ENCODE measurements around the gene NHERF2. TPM values are rescaled to one million over a fixed set of nuclear protein-coding genes. Genes with fewer than 3 reads are reported as not detected.

The NHERF2 gene
- total RNA-seq, 1 donor from 2014 or later, result 23.4 TPM

- Mint-ChIP-seq H3K36me3 (peaks cover 4% of the 10 kb centered on the region), H3K4me3 (no peak overlapping the region), H3K9me3 (no peaks in the 10 kb centered on the region), H3K27me3 (peaks cover 32% of the 10 kb centered on the region), H3K4me1 (ENCODE audit: unreplicated experiment) (no peaks in the 10 kb centered on the region), H3K27ac (no peak overlapping the region)
- no peak for DNase-seq (ENCODE audit: extremely low spot score, unreplicated experiment)
- TF ChIP-seq CTCF (conservative IDR thresholded peaks at IDR 0.05), result no peak
Observed at GRCh38 chr16:1991948-1992703, 34.6 kb upstream of the NHERF2 start.

- no peak overlapping the region for H3K27ac Mint-ChIP-seq
- H3K4me1 Mint-ChIP-seq (ENCODE audit: unreplicated experiment), result no peaks in the 10 kb centered on the region
- H3K4me3 Mint-ChIP-seq, result no peak overlapping the region
- no peaks in the 10 kb centered on the region for H3K9me3 Mint-ChIP-seq
- H3K36me3 Mint-ChIP-seq, result peaks cover 7% of the 10 kb centered on the region
- TF ChIP-seq CTCF (conservative IDR thresholded peaks at IDR 0.05), result no peak
- H3K27me3 Mint-ChIP-seq, result peaks cover 32% of the 10 kb centered on the region
- no peak for DNase-seq (ENCODE audit: extremely low spot score, unreplicated experiment)
Observed at GRCh38 chr16:1992704-1993317, 33.9 kb upstream of the NHERF2 start.

GRCh38 chr16:1993731-1994131 lies 33.0 kb upstream of the NHERF2 start:
- TF ChIP-seq CTCF (conservative IDR thresholded peaks at IDR 0.05), result no peak
- Mint-ChIP-seq H3K27ac (peak overlapping the region; percentile 81), H3K9me3 (no peaks in the 10 kb centered on the region), H3K4me3 (peak overlapping the region; percentile 58), H3K36me3 (peaks cover 5% of the 10 kb centered on the region), H3K4me1 (ENCODE audit: unreplicated experiment) (no peaks in the 10 kb centered on the region), H3K27me3 (peaks cover 25% of the 10 kb centered on the region)
- DNase-seq (ENCODE audit: extremely low spot score, unreplicated experiment), result no peak

- Mint-ChIP-seq H3K27ac (no peak overlapping the region), H3K36me3 (peaks cover 3% of the 10 kb centered on the region), H3K4me3 (no peak overlapping the region), H3K27me3 (peaks cover 7% of the 10 kb centered on the region), H3K9me3 (no peaks in the 10 kb centered on the region), H3K4me1 (ENCODE audit: unreplicated experiment) (no peaks in the 10 kb centered on the region)
- TF ChIP-seq CTCF (conservative IDR thresholded peaks at IDR 0.05), result no peak
- no peak for DNase-seq (ENCODE audit: extremely low spot score, unreplicated experiment)
Observed at GRCh38 chr16:1997494-1998359, 29.0 kb upstream of the NHERF2 start.

GRCh38 chr16:1998360-1998835 lies 28.3 kb upstream of the NHERF2 start:
- DNase-seq (ENCODE audit: extremely low spot score, unreplicated experiment), result no peak
- Mint-ChIP-seq H3K27ac (no peak overlapping the region), H3K9me3 (no peaks in the 10 kb centered on the region), H3K27me3 (peaks cover 6% of the 10 kb centered on the region), H3K4me1 (ENCODE audit: unreplicated experiment) (no peaks in the 10 kb centered on the region), H3K4me3 (no peak overlapping the region), H3K36me3 (peaks cover 3% of the 10 kb centered on the region)
- TF ChIP-seq CTCF (conservative IDR thresholded peaks at IDR 0.05), result no peak
